Right lobe of liver (tissue), 4 donors: ENCODE results near the gene SH3BGRL2.

ENCODE experiments used
- POLR2A ChIP-seq: fragments of 450-650 bp; IDR thresholded peaks from one replicate; pipeline ENCODE4 v1.6.1; 2017; ENCODE audit warnings: antibody characterized with exemption, mild to moderate bottlenecking
- TF ChIP-seq, protein P1 (sequence below), 4 donors: fragments of 200-600 bp in 3 of 4; fragments of 450-650 bp in 1 of 4; IDR thresholded peaks; one replicate each; pipeline versions ENCODE4 v1.5.1 to v1.8.0; 2016 to 2022; ENCODE audit warnings: antibody characterized with exemption in 4 of 4, mild to moderate bottlenecking in 2 of 4
- donor health status: DM: no; HTN: no; CAD: no.
- donor health status: DM: no; HTN: no; CAD: no.
- donor health status: DM: no; HTN: yes; CAD: no.

DNA sequence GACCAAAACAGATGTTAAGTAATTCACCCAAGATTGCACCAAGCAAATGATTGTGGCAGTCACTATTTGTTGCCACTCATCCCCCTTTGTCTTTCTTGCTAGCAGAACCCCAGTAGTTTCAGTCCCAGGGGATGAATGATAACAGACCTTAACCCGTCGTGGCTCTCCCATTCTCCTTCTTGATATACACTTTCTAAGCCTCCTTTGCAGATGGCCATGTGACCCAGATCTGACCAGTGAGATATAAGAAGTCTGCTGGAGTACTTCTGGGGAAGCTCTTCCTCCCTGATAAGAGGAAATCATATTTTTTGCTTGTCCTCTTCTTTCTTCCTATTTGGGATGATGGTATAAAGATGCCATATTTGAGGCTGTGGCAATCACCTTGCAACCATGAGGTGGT, 9.6 kb upstream of the SH3BGRL2 start:
- TF ChIP-seq, protein P1, sequence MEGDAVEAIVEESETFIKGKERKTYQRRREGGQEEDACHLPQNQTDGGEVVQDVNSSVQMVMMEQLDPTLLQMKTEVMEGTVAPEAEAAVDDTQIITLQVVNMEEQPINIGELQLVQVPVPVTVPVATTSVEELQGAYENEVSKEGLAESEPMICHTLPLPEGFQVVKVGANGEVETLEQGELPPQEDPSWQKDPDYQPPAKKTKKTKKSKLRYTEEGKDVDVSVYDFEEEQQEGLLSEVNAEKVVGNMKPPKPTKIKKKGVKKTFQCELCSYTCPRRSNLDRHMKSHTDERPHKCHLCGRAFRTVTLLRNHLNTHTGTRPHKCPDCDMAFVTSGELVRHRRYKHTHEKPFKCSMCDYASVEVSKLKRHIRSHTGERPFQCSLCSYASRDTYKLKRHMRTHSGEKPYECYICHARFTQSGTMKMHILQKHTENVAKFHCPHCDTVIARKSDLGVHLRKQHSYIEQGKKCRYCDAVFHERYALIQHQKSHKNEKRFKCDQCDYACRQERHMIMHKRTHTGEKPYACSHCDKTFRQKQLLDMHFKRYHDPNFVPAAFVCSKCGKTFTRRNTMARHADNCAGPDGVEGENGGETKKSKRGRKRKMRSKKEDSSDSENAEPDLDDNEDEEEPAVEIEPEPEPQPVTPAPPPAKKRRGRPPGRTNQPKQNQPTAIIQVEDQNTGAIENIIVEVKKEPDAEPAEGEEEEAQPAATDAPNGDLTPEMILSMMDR (IDR thresholded peaks at IDR 0.05) = no peak
- no peak for TF ChIP-seq POLR2A
